IMR-90 (cell line): ENCODE measurements around the gene TRIM38. TPM values are rescaled to one million over a fixed set of nuclear protein-coding genes. Genes with fewer than 3 reads are reported as not detected.

Experiments used
- ATAC-seq: fragments of 200-7000 bp; cut with Tn5 transposase; 2 replicates; pipeline ENCODE4 v1.9.1; 2020; ENCODE audit warnings: low read depth, mild to moderate bottlenecking, moderate library complexity
- BruUV-seq: library from RNA; stranded (reverse); fragments of 400-500 nt; replicated peaks from 2 replicates; lab custom pipeline; 2021; lab: Mats Ljungman, UMichigan
- CTCF ChIA-PET: fragments of 300-600 bp; formaldehyde crosslinking; extraction: SDS; loops from one replicate; lab custom pipeline; 2021; ENCODE audit warnings: antibody characterized with exemption; lab: Yijun Ruan, JAX
- POLR2A ChIA-PET: fragments of 300-600 bp; sonication (Branson Sonifier 250); formaldehyde crosslinking; loops from one replicate; lab custom pipeline; 2022; ENCODE audit warnings: antibody characterized with exemption; ENCODE audit not compliant: unreplicated experiment; lab: Charles Lee
- DNase-seq: peaks from one replicate; pipeline ENCODE4 v3.0.0; 2013
- H2AFZ ChIP-seq: replicated peaks from 2 replicates; pipeline ENCODE3; 2013; ENCODE audit warnings: low read length, mild to moderate bottlenecking; ENCODE audit not compliant: poor library complexity
- H2AK5ac ChIP-seq: 2 replicates; pipeline ENCODE4 v1.6.1; 2013; ENCODE audit warnings: low read depth, low read length, inconsistent platforms
- H2AK9ac ChIP-seq: replicated peaks from 2 replicates; pipeline ENCODE3; 2013; ENCODE audit warnings: mild to moderate bottlenecking, low read depth, low read length, moderate library complexity; ENCODE audit not compliant: poor library complexity
- H2BK120ac ChIP-seq: 2 replicates; pipeline ENCODE4 v1.6.1; 2013; ENCODE audit warnings: low read depth, low read length, inconsistent platforms
- H2BK15ac ChIP-seq: 3 replicates; pipeline ENCODE4 v1.6.1; 2013; ENCODE audit warnings: low read depth, low read length, inconsistent platforms
- H2BK20ac ChIP-seq: 2 replicates; pipeline ENCODE4 v1.6.1; 2013; ENCODE audit warnings: low read depth, mild to moderate bottlenecking, inconsistent platforms, low read length, moderate library complexity
- H2BK5ac ChIP-seq: 2 replicates; pipeline ENCODE4 v1.6.1; 2013; ENCODE audit warnings: mild to moderate bottlenecking, low read depth, low read length, inconsistent platforms; ENCODE audit not compliant: poor library complexity, severe bottlenecking
- H3K14ac ChIP-seq: replicated peaks from 2 replicates; pipeline ENCODE4 v1.6.1; 2013; ENCODE audit warnings: low read depth, low read length, inconsistent platforms
- H3K18ac ChIP-seq: 2 replicates; pipeline ENCODE4 v1.6.1; 2013; ENCODE audit warnings: low read depth, low read length, control low read depth
- H3K23ac ChIP-seq: 2 replicates; pipeline ENCODE4 v1.6.1; 2013; ENCODE audit warnings: low read depth, low read length, inconsistent platforms
- H3K27ac ChIP-seq: 2 replicates; pipeline ENCODE4 v1.5.1; 2013; ENCODE audit warnings: mild to moderate bottlenecking, control low read depth, low read length; ENCODE audit not compliant: insufficient read depth
- H3K27me3 ChIP-seq: 2 replicates; pipeline ENCODE4 v1.6.1; 2013; ENCODE audit warnings: low read length; ENCODE audit not compliant: control insufficient read depth, insufficient read depth
- H3K36me3 ChIP-seq: 2 replicates; pipeline ENCODE4 v1.6.1; 2013; ENCODE audit warnings: low read length, mixed read lengths; ENCODE audit not compliant: control insufficient read depth, insufficient read depth
- H3K4ac ChIP-seq: 2 replicates; pipeline ENCODE4 v1.6.1; 2013; ENCODE audit warnings: low read depth, low read length, inconsistent platforms
- H3K4me1 ChIP-seq: 2 replicates; pipeline ENCODE4 v1.6.1; 2013; ENCODE audit warnings: low read length, mixed read lengths; ENCODE audit not compliant: control insufficient read depth, insufficient read depth
- H3K4me2 ChIP-seq: 2 replicates; pipeline ENCODE4 v1.6.1; 2013; ENCODE audit warnings: low read depth, mild to moderate bottlenecking, control low read depth, low read length, moderate library complexity
- H3K4me3 ChIP-seq: 2 replicates; pipeline ENCODE4 v1.5.1; 2013; ENCODE audit warnings: low read depth, mild to moderate bottlenecking, control low read depth, low read length, moderate library complexity; ENCODE audit not compliant: insufficient read depth
- H3K56ac ChIP-seq: 2 replicates; pipeline ENCODE4 v1.6.1; 2013; ENCODE audit warnings: low read length, inconsistent platforms; ENCODE audit not compliant: insufficient read depth; ENCODE audit errors: extremely low read depth
- H3K79me1 ChIP-seq, 2 experiments: 2 replicates each; pipeline ENCODE4 v1.6.1; 2013; ENCODE audit warnings: low read length in 2 of 2, inconsistent platforms in 1 of 2, low read depth in 1 of 2
- H3K9ac ChIP-seq: 2 replicates; pipeline ENCODE4 v1.6.1; 2013; ENCODE audit warnings: low read depth, low read length, control low read depth
- H3K9me1 ChIP-seq: 2 replicates; pipeline ENCODE4 v1.6.1; 2013; ENCODE audit warnings: low read length, inconsistent platforms; ENCODE audit not compliant: insufficient read depth
- H3K9me3 ChIP-seq: 2 replicates; pipeline ENCODE4 v1.6.1; 2013; ENCODE audit warnings: low read length; ENCODE audit not compliant: control insufficient read depth, insufficient read depth
- H4K20me1 ChIP-seq: 2 replicates; pipeline ENCODE4 v1.6.1; 2013; ENCODE audit warnings: low read length, inconsistent platforms; ENCODE audit not compliant: insufficient read depth
- H4K5ac ChIP-seq: 2 replicates; pipeline ENCODE4 v1.6.1; 2013; ENCODE audit warnings: mild to moderate bottlenecking, low read depth, low read length, control low read depth
- H4K8ac ChIP-seq, 2 experiments: 2 replicates each; pipeline ENCODE4 v1.6.1; 2013; ENCODE audit warnings: low read depth in 2 of 2, low read length in 2 of 2, control low read depth in 1 of 2, inconsistent platforms in 1 of 2
- H4K91ac ChIP-seq: 2 replicates; pipeline ENCODE4 v1.6.1; 2013; ENCODE audit warnings: low read depth, low read length, inconsistent platforms; ENCODE audit not compliant: insufficient read depth
- BHLHE40 ChIP-seq: fragments of 150-350 bp; IDR thresholded peaks from 2 replicates; pipeline ENCODE4 v1.6.1; 2016; ENCODE audit warnings: mild to moderate bottlenecking, low read depth, low read length
- CEBPB ChIP-seq: IDR thresholded peaks from 2 replicates; pipeline ENCODE4 v1.6.1; 2012; ENCODE audit warnings: low read depth, low read length, improper control_type of control experiment
- CHD1 ChIP-seq: IDR thresholded peaks from 2 replicates; pipeline ENCODE4 v1.6.1; 2012; ENCODE audit warnings: low read depth, low read length, improper control_type of control experiment
- FOS ChIP-seq: fragments of 150-350 bp; IDR thresholded peaks from 2 replicates; pipeline ENCODE4 v1.6.1; 2016; ENCODE audit warnings: low read depth, low read length
- MAFK ChIP-seq: IDR thresholded peaks from 2 replicates; pipeline ENCODE4 v1.6.1; 2012; ENCODE audit warnings: low read depth, low read length, improper control_type of control experiment
- POLR2A ChIP-seq: IDR thresholded peaks from 2 replicates; pipeline ENCODE4 v1.6.1; 2012; ENCODE audit warnings: mild to moderate bottlenecking, low read depth, low read length
- RAD21 ChIP-seq: IDR thresholded peaks from 2 replicates; pipeline ENCODE4 v1.6.1; 2012; ENCODE audit warnings: low read length, improper control_type of control experiment
- RFX5 ChIP-seq: IDR thresholded peaks from 2 replicates; pipeline ENCODE4 v1.8.0; 2012; ENCODE audit warnings: low read depth, mild to moderate bottlenecking, low read length, moderate library complexity
- WGBS, 2 experiments: methylation state at CpG; one replicate each; pipeline versions ENCODE4 v1.1.5 to v1.1.7; 2013; ENCODE audit warnings: missing lambda C conversion rate in 2 of 2; ENCODE audit not compliant: insufficient read length in 1 of 2; ENCODE audit errors: extremely low coverage in 2 of 2; 5-methylcytosine and 5-hydroxymethylcytosine counted together
- dilution Hi-C: fragments of 300-500 bp; cut with HindIII; formaldehyde crosslinking; loops from one replicate; pipeline ENCODE4 v1.14.3; 2018; ENCODE audit warnings: low sequenced_read_pairs; ENCODE audit not compliant: unreplicated experiment
- in situ Hi-C: fragments of 300-500 bp; cut with MboI; formaldehyde crosslinking; loops from 3 replicates; pipeline ENCODE4 v1.14.3; 2019; ENCODE audit warnings: low sequenced_read_pairs, inconsistent platforms, mixed read lengths
- intact Hi-C: fragments of 100-400 bp; cut with micrococcal nuclease; formaldehyde crosslinking; loops from 2 replicates; pipeline ENCODE4 v1.10.0; 2022
- polyA plus RNA-seq, 3 experiments: library from polyadenylated mRNA; depleted of rRNA; stranded (reverse); fragments of >200 nt; gene quantifications; 2 replicates each; pipeline ENCODE4 v1.2.3, GENCODE V29; 2012; ENCODE audit warnings: low replicate concordance in 1 of 3
- total RNA-seq: library from RNA; depleted of rRNA; stranded (reverse); fragments of >200 nt; gene quantifications from 2 replicates; pipeline ENCODE4 v1.2.3, GENCODE V29; 2012

The TRIM38 gene
- total and polyA plus RNA-seq, 2 of the 4 experiments (the other 2 are of a cell fraction): 4.1 to 6.3 TPM

- DNase-seq (no peak), ATAC-seq (no peak)
- no peaks in the 10 kb centered on the region for H3K4me1 ChIP-seq
- no peak overlapping the region for H3K4me3 ChIP-seq
- BruUV-seq: no TSS peak
- H2AK9ac ChIP-seq: no peak overlapping the region
- no peak overlapping the region for H3K4ac ChIP-seq
- H3K36me3 ChIP-seq: no peaks in the 10 kb centered on the region
- ChIA-PET CTCF (no interaction called here), POLR2A (no interaction called here)
- no peak overlapping the region for H3K23ac ChIP-seq
- no peaks in the 10 kb centered on the region for H3K9me3 ChIP-seq
- H4K91ac ChIP-seq: no peak overlapping the region
- H4K20me1 ChIP-seq: no peaks in the 10 kb centered on the region
- no peaks in the 10 kb centered on the region for H3K9me1 ChIP-seq
- no peak overlapping the region for H2BK15ac ChIP-seq
- TF ChIP-seq FOS (no peak), POLR2A (no peak), RFX5 (no peak), CHD1 (no peak), MAFK (no peak), BHLHE40 (no peak), RAD21 (no peak), CEBPB (no peak)
- in situ Hi-C loops: no loop called here
- H4K5ac ChIP-seq: no peak overlapping the region
- H2BK120ac ChIP-seq: no peak overlapping the region
- H2BK20ac ChIP-seq: no peak overlapping the region
- H3K27me3 ChIP-seq: peaks cover 1% of the 10 kb centered on the region; the same call in 1 of the 2 replicates
- no peak overlapping the region for H2AFZ ChIP-seq
- no peak overlapping the region for H3K56ac ChIP-seq
- H2AK5ac ChIP-seq: no peak overlapping the region
- no CpG with 5 or more reads among the region's 7 CpGs for WGBS, 2 experiments
- no peak overlapping the region for H3K14ac ChIP-seq
- H3K9ac ChIP-seq: no peak overlapping the region
- dilution Hi-C loops: no loop called here
- no peak overlapping the region for H3K4me2 ChIP-seq
- H3K27ac ChIP-seq: no peak overlapping the region
- no peak overlapping the region for H2BK5ac ChIP-seq
- H3K18ac ChIP-seq: no peak overlapping the region
- no peak overlapping the region for H4K8ac ChIP-seq
- H3K79me1 ChIP-seq: no peaks in the 10 kb centered on the region
- intact Hi-C loops: no loop called here
Observed at GRCh38 chr6:25951296-25952032, 11.1 kb upstream of the TRIM38 start.
